Upper lobe of right lung (tissue), 1 donor: ENCODE results near the gene SCN1B. TPM values are rescaled to one million over a fixed set of nuclear protein-coding genes. Genes with fewer than 3 reads are reported as not detected.

ENCODE experiments used
- ATAC-seq: fragments of 200-7000 bp; cut with Tn5 transposase; one replicate; pipeline ENCODE4 v1.9.1; 2020; ENCODE audit warnings: mild to moderate bottlenecking, moderate library complexity
- DNase-seq: peaks from one replicate; pipeline ENCODE4 v3.0.0-alpha.2; 2020
- H3K27ac ChIP-seq: fragments of 200-600 bp; one replicate; pipeline ENCODE4 v1.8.0; 2022
- H3K27me3 ChIP-seq: fragments of 200-600 bp; one replicate; pipeline ENCODE4 v1.8.0; 2022; ENCODE audit warnings: mild to moderate bottlenecking
- H3K36me3 ChIP-seq: fragments of 200-600 bp; one replicate; pipeline ENCODE4 v1.8.0; 2022
- H3K4me1 ChIP-seq: fragments of 200-600 bp; one replicate; pipeline ENCODE4 v1.8.0; 2022
- H3K4me3 ChIP-seq: fragments of 200-600 bp; one replicate; pipeline ENCODE4 v1.8.0; 2022; ENCODE audit warnings: mild to moderate bottlenecking
- H3K9me3 ChIP-seq: fragments of 200-600 bp; one replicate; pipeline ENCODE4 v1.8.0; 2022
- CTCF ChIP-seq: fragments of 200-600 bp; IDR thresholded peaks from one replicate; pipeline ENCODE4 v1.8.0; 2022; ENCODE audit warnings: antibody characterized with exemption
- intact Hi-C: fragments of 100-400 bp; cut with DNase I; formaldehyde crosslinking; loops from one replicate; pipeline ENCODE4 v1.11.0; 2022
- total RNA-seq: library from RNA; stranded (reverse); fragmentation: NEBNext Ultra II Directional; extraction: Animal tissue kit (Norgen Biotek cat#: 25700); gene quantifications from one replicate; pipeline ENCODE4 v1.2.1, GENCODE V29; 2021
- donor health status: DM: no; HTN: yes; CAD: no; lungs with severe emphysema.

The SCN1B gene
- total RNA-seq, 1 donor from 2014 or later, result 8.7 TPM

- no peaks in the 10 kb centered on the region for H3K27me3 ChIP-seq
- no peak for ATAC-seq
- TF ChIP-seq CTCF, result no peak
- no peaks in the 10 kb centered on the region for H3K36me3 ChIP-seq
- H3K9me3 ChIP-seq, result no peaks in the 10 kb centered on the region
- no peak for DNase-seq
- H3K4me3 ChIP-seq, result no peak overlapping the region
- intact Hi-C loops, result no loop called here
- peaks cover 22% of the 10 kb centered on the region for H3K4me1 ChIP-seq
- H3K27ac ChIP-seq, result no peak overlapping the region
These were observed 4.5 kb downstream of the SCN1B start for GRCh38 chr19:35034588-35035382.

GRCh38 chr19:35037716-35038622 lies 7.7 kb downstream of the SCN1B start:
- TF ChIP-seq CTCF, result no peak
- peak overlapping the region; percentile 65 for H3K27ac ChIP-seq
- H3K27me3 ChIP-seq, result no peaks in the 10 kb centered on the region
- peaks cover 51% of the 10 kb centered on the region for H3K4me1 ChIP-seq
- H3K9me3 ChIP-seq, result no peaks in the 10 kb centered on the region
- H3K36me3 ChIP-seq, result no peaks in the 10 kb centered on the region
- ATAC-seq (no peak), DNase-seq (no peak)
- intact Hi-C loops, result no loop called here
- H3K4me3 ChIP-seq, result no peak overlapping the region

GRCh38 chr19:35038623-35039512 lies 8.6 kb downstream of the SCN1B start:
- Histone ChIP-seq H3K4me3 (peak overlapping the region; percentile 25), H3K4me1 (peaks cover 52% of the 10 kb centered on the region), H3K9me3 (no peaks in the 10 kb centered on the region), H3K36me3 (no peaks in the 10 kb centered on the region), H3K27me3 (no peaks in the 10 kb centered on the region), H3K27ac (peak overlapping the region; percentile 65)
- DNase-seq (no peak), ATAC-seq (no peak)
- intact Hi-C loops, result no loop called here
- no peak for TF ChIP-seq CTCF

GRCh38 chr19:35039881-35040825 lies 9.9 kb downstream of the SCN1B start:
- no peak for TF ChIP-seq CTCF
- H3K36me3 ChIP-seq, result no peaks in the 10 kb centered on the region
- H3K27ac ChIP-seq, result peak overlapping the region; percentile 78
- ATAC-seq (no peak), DNase-seq (no peak)
- no peaks in the 10 kb centered on the region for H3K9me3 ChIP-seq
- H3K4me3 ChIP-seq, result peak overlapping the region; percentile 39
- intact Hi-C loops, result no loop called here
- H3K4me1 ChIP-seq, result peaks cover 55% of the 10 kb centered on the region
- no peaks in the 10 kb centered on the region for H3K27me3 ChIP-seq
